Endothelial cell of umbilical vein (primary cell): ENCODE measurements around the gene NOXA1. TPM values are rescaled to one million over a fixed set of nuclear protein-coding genes. Genes with fewer than 3 reads are reported as not detected.

ENCODE experiments used
- BruUV-seq: library from RNA; stranded (reverse); fragments of 400-500 nt; replicated peaks from 2 replicates; lab custom pipeline; 2021; lab: Mats Ljungman, UMichigan
- CTCF ChIA-PET: fragments of 300-600, 350-600 bp; sonication (Branson Sonifier 250); formaldehyde crosslinking; loops from one replicate; lab custom pipeline; 2021; ENCODE audit warnings: antibody characterized with exemption, inconsistent platforms; lab: Charles Lee
- POLR2A ChIA-PET: fragments of 300-600, 350-600 bp; sonication (Branson Sonifier 250); formaldehyde crosslinking; loops from one replicate; lab custom pipeline; 2021; ENCODE audit warnings: antibody characterized with exemption, inconsistent platforms; lab: Charles Lee
- DNase-seq: peaks from one replicate; pipeline ENCODE4 v3.0.0-alpha.2; 2011; ENCODE audit warnings: low read depth, low spot score
- FAIRE-seq: peaks from 2 replicates; lab custom pipeline; 2011; peaks lifted over from hg19 to GRCh38; lab: Jason Lieb, UNC
- H2AFZ ChIP-seq: 2 replicates; pipeline ENCODE4 v1.6.0; 2012; ENCODE audit warnings: low read depth, low read length, control low read depth, inconsistent platforms
- H3K27ac ChIP-seq: 2 replicates; pipeline ENCODE4 v1.5.1; 2011; ENCODE audit warnings: low read depth, mild to moderate bottlenecking, control low read depth, low read length, moderate library complexity; ENCODE audit not compliant: insufficient read depth
- H3K27me3 ChIP-seq, 2 experiments: 2 replicates each; pipeline versions ENCODE4 v1.6.0 to v1.6.1; 2011; ENCODE audit warnings: low read length in 2 of 2, mixed read lengths in 1 of 2; ENCODE audit not compliant: control insufficient read depth in 2 of 2, insufficient read depth in 2 of 2
- H3K36me3 ChIP-seq, 2 experiments: 2 replicates in 1 of 2; 3 replicates in 1 of 2; pipeline ENCODE4 v1.5.1; 2011; ENCODE audit warnings: low read length in 2 of 2, mild to moderate bottlenecking in 1 of 2, moderate library complexity in 1 of 2; ENCODE audit not compliant: control insufficient read depth in 2 of 2, insufficient read depth in 2 of 2; ENCODE audit errors: extremely low read depth in 1 of 2
- H3K4me1 ChIP-seq: 3 replicates; pipeline ENCODE4 v1.5.1; 2011; ENCODE audit warnings: mild to moderate bottlenecking, low read length; ENCODE audit not compliant: control insufficient read depth, insufficient read depth; ENCODE audit errors: extremely low read depth
- H3K4me2 ChIP-seq: 2 replicates; pipeline ENCODE4 v1.6.1; 2011; ENCODE audit warnings: low read length, control low read depth, mixed read lengths; ENCODE audit not compliant: insufficient read depth
- H3K4me3 ChIP-seq, 3 experiments: fragments of 200-600 bp in 1 of 3; sonication (generic), shearing (Covaris generic) in 1 of 3; replicated peaks in 1 of 3; 2 replicates each; pipeline ENCODE4 v1.5.1; 2011 to 2016; ENCODE audit warnings: control low read depth in 3 of 3, low read length in 3 of 3, mild to moderate bottlenecking in 2 of 3, inconsistent platforms in 1 of 3, low read depth in 1 of 3, moderate library complexity in 1 of 3; ENCODE audit not compliant: insufficient read depth in 1 of 3
- H3K79me2 ChIP-seq: 2 replicates; pipeline ENCODE4 v1.6.0; 2012; ENCODE audit warnings: low read length, inconsistent platforms; ENCODE audit not compliant: control insufficient read depth, insufficient read depth
- H3K9ac ChIP-seq: replicated peaks from 2 replicates; pipeline ENCODE3; 2011; ENCODE audit warnings: low read length, control low read depth; ENCODE audit not compliant: insufficient read depth; ENCODE audit errors: extremely low read depth
- H3K9me1 ChIP-seq: replicated peaks from 3 replicates; pipeline ENCODE4 v1.6.0; 2011; ENCODE audit warnings: mild to moderate bottlenecking, low read length; ENCODE audit not compliant: control insufficient read depth, insufficient read depth; ENCODE audit errors: extremely low read depth
- H3K9me3 ChIP-seq: replicated peaks from 2 replicates; pipeline ENCODE4 v1.5.1; 2012; ENCODE audit warnings: low read length, inconsistent platforms; ENCODE audit not compliant: control insufficient read depth, insufficient read depth
- H4K20me1 ChIP-seq: replicated peaks from 2 replicates; pipeline ENCODE3; 2011; ENCODE audit warnings: mild to moderate bottlenecking, low read length; ENCODE audit not compliant: control insufficient read depth, insufficient read depth; ENCODE audit errors: extremely low read depth
- EZH2 ChIP-seq: IDR thresholded peaks from 2 replicates; pipeline ENCODE4 v1.6.1; 2012; ENCODE audit warnings: borderline replicate concordance, low read depth, mild to moderate bottlenecking, moderate library complexity, low read length, inconsistent platforms; ENCODE audit not compliant: severe bottlenecking
- FOS ChIP-seq: IDR thresholded peaks from 2 replicates; pipeline ENCODE4 v1.6.1; 2011; ENCODE audit warnings: mild to moderate bottlenecking, low read length, moderate library complexity, borderline replicate concordance; ENCODE audit not compliant: insufficient read depth
- GATA2 ChIP-seq: IDR thresholded peaks from 2 replicates; pipeline ENCODE4 v1.7.0; 2011; ENCODE audit warnings: low read depth, mild to moderate bottlenecking, moderate library complexity, mixed read lengths, low read length; ENCODE audit not compliant: insufficient read length, insufficient read depth
- JUN ChIP-seq: IDR thresholded peaks from 2 replicates; pipeline ENCODE4 v1.6.1; 2011; ENCODE audit warnings: borderline replicate concordance, low read depth; ENCODE audit not compliant: insufficient read length, insufficient read depth
- MYC ChIP-seq: IDR thresholded peaks from one replicate; pipeline ENCODE4 v1.6.1; 2011; ENCODE audit warnings: mild to moderate bottlenecking, low read depth, low read length
- POLR2A ChIP-seq: IDR thresholded peaks from 2 replicates; pipeline ENCODE4 v1.6.1; 2012; ENCODE audit warnings: low read depth, mild to moderate bottlenecking, control low read depth, low read length
- POLR2AphosphoS5 ChIP-seq: IDR thresholded peaks from 2 replicates; pipeline ENCODE4 v1.6.1; 2012; ENCODE audit warnings: low read depth, mild to moderate bottlenecking, control low read depth, low read length, moderate library complexity; ENCODE audit not compliant: insufficient read depth
- dilution Hi-C: fragments of 300-500 bp; cut with MboI; formaldehyde crosslinking; loops from one replicate; pipeline ENCODE4 v1.15.0; 2019; ENCODE audit warnings: low sequenced_read_pairs; ENCODE audit not compliant: extremely low pct_ligation_motif_present
- intact Hi-C: fragments of 100-400 bp; cut with micrococcal nuclease; formaldehyde crosslinking; loops from one replicate; pipeline ENCODE4 v1.10.0; 2022
- polyA plus RNA-seq, 4 experiments: library from polyadenylated mRNA; depleted of rRNA in 3 of 4; stranded (reverse) in 3 of 4; unstranded in 1 of 4; fragments of >200 nt; gene quantifications; 2 replicates each; pipeline versions ENCODE4 v1.2.1 to v1.2.3, GENCODE V29; 2011 to 2012; ENCODE audit warnings: missing spikeins in 1 of 4
- total RNA-seq: library from RNA; stranded (reverse); gene quantifications from 2 replicates; pipeline ENCODE4 v1.2.3, GENCODE V29; 2021
- TF ChIP-seq, protein P1 (sequence below), 2 donors: IDR thresholded peaks; 1 replicate in 1 of 2; 2 replicates in 1 of 2; pipeline ENCODE4 v1.5.1; 2011; ENCODE audit warnings: low read length in 2 of 2, mild to moderate bottlenecking in 2 of 2, moderate library complexity in 2 of 2, control low read depth in 1 of 2, inconsistent platforms in 1 of 2, low read depth in 1 of 2; ENCODE audit not compliant: insufficient read depth in 1 of 2; ENCODE audit errors: extremely low read depth in 1 of 2
- TF ChIP-seq, protein P2 (sequence below): IDR thresholded peaks from 2 replicates; pipeline ENCODE4 v1.6.1; 2011; ENCODE audit not compliant: insufficient read depth, insufficient read length

The NOXA1 gene
- total and polyA plus RNA-seq, 2 donors (not counting 3 experiments of a cell fraction or from before 2014, with no cell fraction given) = 0.40 to 0.91 TPM

DNA sequence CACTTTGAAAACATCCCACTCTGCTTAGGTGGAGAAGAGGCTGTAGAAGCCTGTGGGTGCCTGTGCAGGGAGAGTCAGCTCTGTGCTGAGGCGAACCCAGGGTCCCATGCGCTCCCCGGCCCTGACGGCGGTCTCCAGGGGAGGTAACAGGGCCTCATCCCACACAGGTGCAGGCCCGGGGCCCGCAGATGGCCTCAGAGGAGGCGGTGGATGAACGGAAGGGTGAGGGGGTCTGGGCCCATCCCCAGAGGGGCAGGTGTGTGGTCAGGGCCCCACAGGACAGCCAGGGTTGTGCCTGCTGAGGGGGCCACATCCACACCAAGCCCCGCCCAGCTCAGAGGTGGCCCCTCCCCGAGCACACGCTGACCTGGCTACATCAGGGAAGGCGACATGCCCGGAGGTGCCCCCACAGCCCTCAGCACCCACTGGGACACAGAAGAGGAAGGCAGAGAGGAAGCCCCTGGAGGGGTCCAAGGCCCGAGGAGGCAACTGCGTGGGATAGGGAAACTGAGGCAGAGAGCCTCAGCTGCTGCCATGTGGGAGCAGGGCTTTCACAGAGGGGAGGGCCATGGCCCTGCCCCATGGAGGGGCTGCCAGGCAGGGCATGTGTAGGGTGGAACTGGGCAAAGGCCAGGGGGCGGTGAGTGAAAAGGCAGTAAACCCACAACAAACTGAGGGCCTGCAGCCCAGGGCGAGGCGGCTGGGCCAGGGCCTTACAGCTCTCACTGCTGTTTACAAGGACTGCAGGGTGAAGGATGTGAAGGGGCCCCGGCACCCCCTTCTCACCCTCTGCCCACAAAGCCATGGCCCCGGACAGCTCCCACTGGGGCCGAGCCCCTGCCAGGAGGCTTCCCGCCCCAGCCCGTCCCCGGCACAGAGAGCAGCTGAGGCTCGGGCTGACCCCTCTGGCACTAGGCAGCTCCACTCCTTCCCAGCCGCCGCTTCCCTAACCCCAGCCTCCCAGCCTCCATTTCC lies 29.7 kb upstream of the NOXA1 start:
- Histone ChIP-seq H4K20me1 (no peaks in the 10 kb centered on the region), H3K9me1 (no peaks in the 10 kb centered on the region), H3K4me1 (no peaks in the 10 kb centered on the region), H3K4me3 (no peak overlapping the region), H3K27me3 (no peaks in the 10 kb centered on the region), H3K79me2 (no peaks in the 10 kb centered on the region), H3K9ac (no peak overlapping the region), H3K27ac (no peak overlapping the region), H3K4me2 (no peak overlapping the region), H3K36me3 (peaks cover 0 to 4% of the 10 kb centered on the region in 2 experiments), H3K9me3 (no peaks in the 10 kb centered on the region), H2AFZ (no peak overlapping the region)
- dilution Hi-C loops = no loop called here
- no peak for FAIRE-seq
- no peak for DNase-seq
- POLR2A ChIA-PET = no interaction called here
- no peak for TF ChIP-seq FOS
- no peak for TF ChIP-seq POLR2A
- no peak for TF ChIP-seq POLR2AphosphoS5
- TF ChIP-seq, protein P1, sequence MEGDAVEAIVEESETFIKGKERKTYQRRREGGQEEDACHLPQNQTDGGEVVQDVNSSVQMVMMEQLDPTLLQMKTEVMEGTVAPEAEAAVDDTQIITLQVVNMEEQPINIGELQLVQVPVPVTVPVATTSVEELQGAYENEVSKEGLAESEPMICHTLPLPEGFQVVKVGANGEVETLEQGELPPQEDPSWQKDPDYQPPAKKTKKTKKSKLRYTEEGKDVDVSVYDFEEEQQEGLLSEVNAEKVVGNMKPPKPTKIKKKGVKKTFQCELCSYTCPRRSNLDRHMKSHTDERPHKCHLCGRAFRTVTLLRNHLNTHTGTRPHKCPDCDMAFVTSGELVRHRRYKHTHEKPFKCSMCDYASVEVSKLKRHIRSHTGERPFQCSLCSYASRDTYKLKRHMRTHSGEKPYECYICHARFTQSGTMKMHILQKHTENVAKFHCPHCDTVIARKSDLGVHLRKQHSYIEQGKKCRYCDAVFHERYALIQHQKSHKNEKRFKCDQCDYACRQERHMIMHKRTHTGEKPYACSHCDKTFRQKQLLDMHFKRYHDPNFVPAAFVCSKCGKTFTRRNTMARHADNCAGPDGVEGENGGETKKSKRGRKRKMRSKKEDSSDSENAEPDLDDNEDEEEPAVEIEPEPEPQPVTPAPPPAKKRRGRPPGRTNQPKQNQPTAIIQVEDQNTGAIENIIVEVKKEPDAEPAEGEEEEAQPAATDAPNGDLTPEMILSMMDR (IDR thresholded peaks at IDR 0.05; ENCODE audit: extremely low read depth in 1 of 2, insufficient read depth in 1 of 2, low read depth in 1 of 2, low read length in 2 of 2) = no peak
- TF ChIP-seq MYC = no peak
- TF ChIP-seq GATA2 = no peak
- TF ChIP-seq EZH2 = no peak
- TF ChIP-seq, protein P2, sequence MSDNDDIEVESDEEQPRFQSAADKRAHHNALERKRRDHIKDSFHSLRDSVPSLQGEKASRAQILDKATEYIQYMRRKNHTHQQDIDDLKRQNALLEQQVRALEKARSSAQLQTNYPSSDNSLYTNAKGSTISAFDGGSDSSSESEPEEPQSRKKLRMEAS = no peak
- TF ChIP-seq JUN = no peak
- intact Hi-C loops = no loop called here
- BruUV-seq = no TSS peak
- CTCF ChIA-PET = interaction anchor here (1.3 kb wide), 1 partner anchor 91 kb away, joined by 3 read pairs; the partner anchor contains the start of gene NRARP
